ENCODE data around the gene MPP3.
A peak's percentile ranks its signal among the peaks of the same experiment; 100 is the strongest.
"Not testable (repeated sequence)": the region's sequence is repeated elsewhere in the genome, so short reads cannot be mapped to it uniquely, and the experiment has no call there.

Gene MPP3

DNA sequence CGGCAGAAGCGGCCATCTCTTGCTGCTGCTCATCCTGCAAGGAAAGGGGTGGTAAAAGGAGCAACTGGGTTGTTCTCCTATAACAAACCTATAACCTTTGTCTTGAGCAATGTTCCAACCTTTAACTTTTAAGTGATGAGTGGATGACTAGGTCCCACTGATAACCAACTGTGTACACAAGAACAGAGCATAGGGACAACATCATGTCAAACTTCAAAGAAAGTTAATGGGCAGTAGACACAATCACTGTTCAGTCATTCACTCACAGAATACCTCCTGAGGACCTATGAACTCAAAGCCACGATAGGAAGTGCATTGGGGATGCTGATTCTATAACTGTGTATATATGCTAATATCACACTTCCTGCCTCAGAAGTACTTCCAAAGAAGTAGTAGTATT lies 31.1 kb downstream of the MPP3 start:
- DNase-seq = no peak

DNA sequence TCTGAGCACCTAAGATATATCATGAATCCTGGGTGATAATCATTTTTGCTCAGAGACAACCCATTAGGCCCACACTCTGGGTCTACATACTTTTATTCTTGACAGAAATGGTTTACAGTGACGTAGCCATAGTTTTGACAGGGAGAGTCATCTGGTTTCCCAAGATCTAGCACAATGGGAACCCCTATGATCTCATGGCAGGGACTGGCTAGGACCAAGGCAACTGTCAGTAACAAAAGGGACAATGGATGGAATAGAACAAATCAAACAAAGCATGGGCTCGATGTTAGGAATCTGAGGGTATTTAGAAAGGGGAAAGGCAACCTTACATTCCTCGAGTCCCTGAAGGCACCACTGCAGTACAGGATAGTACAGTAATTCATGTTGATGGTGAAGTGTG lies 32.2 kb downstream of the MPP3 start:
- DNase-seq = no peak

DNA sequence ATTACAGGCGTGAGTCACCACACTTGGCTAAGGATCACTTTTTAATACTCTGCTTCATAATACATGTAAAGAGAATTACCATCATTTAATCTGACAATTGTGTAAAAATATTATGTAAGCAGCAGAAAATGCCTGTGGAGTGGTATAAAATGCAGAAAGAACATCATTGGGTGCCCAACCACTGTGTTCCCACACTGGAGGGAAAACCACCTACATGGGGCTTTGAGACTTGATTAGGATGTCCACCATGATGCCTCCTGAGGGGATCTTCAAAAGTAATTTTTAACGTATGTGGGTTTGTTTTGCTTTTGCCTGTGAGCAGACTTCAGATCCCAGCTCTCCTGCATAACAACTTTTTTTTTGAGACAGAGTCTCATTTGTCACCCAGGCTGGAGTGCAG lies 33.9 kb downstream of the MPP3 start:
- no peak for DNase-seq

DNA sequence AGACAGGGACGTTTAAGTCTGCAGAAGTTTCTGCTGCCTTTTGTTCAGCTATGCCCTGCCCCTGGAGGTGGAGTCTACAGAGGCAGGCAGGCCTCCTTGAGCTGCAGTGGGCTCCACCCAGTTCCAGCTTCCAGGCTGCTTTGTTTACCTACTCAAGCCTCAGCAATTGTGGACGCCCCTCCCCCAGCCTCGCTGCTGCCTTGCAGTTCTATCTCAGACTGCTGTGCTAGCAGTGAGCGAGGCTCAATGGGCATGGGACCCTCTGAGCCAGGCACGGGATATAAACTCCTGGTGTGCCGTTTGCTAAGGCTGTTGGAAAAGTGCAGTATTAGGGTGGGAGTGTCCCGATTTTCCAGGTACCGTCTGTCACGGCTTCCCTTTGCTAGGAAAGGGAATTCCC lies 34.9 kb downstream of the MPP3 start:
- DNase-seq = not testable (repeated sequence)

DNA sequence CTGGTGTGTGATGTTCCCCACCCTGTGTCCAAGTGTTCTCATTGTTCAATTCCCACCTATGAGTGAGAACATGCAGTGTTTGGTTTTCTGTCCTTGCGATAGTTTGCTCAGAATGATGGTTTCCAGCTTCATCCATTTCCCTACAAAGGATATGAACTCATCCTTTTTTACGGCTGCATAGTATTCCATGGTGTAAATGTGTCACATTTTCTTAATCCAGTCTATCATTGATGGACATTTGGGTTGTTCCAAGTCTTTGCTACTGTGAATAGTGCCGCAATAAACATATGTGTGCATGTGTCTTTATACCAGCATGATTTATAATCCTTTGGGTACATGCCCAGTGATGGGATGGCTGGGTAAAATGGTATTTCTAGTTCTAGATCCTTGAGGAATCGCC lies 40.3 kb downstream of the MPP3 start:
- not testable (repeated sequence) for DNase-seq

DNA sequence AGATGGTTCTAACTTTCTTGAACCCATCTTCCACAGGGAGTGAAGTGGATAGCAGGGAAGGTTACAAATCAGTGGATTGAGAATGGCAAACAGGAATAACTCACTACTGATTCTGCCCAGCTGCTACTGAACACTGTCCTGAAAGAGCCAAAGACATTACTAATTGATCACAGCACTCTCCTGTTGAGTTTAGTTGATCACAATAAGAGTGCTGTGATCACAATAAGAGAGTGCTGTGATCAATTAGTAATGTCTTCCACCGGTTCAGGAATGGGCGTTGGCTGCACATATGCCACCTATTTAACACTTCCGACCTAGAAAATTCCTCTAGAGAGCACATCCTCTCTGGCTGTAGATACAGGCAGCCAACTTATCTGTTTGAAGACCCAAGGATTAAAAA lies 41.4 kb downstream of the MPP3 start:
- DNase-seq = no peak

DNA sequence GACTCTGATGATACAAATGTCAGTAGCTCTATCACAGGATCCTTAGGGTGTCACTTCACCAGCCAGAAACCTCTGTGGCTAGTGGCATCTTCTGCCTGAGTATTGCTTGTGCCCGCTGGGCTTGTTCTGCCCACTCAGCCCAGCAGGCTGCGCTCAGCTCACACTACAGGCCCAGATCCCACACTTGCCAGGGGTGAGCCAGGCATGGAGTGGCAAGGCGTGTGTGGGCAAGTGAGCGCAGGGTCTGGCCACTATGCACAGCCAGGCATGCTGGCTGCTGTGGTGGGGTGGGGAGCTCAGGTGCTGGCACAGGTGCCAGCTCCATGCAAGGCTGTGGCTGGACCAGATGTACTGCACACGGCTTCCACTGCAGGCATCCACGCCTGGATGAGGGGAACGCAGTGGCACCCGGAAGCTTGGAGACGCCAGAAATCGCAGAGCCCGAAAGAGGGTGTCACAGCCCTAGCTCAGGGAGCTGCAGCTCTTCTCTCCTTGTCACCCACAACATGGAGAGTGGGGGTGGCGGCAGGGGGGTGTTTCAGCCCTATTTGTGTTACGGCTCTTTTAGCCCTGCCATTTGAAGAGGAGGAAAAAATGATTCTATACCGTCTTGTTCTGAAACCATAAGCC lies 42.5 kb downstream of the MPP3 start:
- DNase-seq = no peak

DNA sequence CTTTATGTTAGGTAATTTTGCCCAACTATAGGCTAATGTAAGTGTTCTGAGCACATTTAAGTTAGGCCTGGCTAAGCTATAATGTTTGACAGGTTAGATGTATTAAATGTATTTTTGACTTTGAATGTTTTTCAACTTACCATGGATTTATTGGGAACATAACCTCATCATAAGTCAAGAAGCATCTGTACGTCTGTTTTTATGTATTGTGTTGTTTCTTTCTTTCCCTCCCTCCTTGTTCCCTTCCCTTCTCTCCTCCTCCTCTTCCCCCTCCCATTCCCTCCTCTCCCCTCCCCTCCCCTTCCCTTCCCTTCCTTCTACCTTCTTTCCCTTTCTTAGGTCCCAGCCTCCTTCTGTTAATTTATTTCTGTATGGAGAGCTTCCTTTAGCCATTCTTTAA lies 43.5 kb downstream of the MPP3 start:
- DNase-seq = no peak

DNA sequence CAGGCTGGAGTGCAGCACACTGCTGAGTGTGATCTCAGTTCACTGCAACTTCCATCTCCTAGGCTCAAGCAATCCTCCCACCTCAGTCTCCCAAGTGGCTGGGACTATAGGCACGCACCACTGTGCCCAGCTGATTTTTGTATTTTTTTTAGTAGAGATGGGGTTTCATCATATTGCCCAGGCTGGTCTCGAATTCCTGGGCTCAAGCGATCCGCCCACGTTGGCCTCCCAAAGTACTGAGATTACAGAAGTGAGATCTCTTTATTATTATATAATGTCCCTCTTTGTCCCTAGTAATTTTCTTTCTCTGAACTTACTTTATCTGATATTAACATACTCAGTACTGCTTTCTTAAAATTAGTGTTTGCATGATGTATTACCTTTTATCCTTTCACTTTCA lies 44.4 kb downstream of the MPP3 start:
- no peak for DNase-seq

DNA sequence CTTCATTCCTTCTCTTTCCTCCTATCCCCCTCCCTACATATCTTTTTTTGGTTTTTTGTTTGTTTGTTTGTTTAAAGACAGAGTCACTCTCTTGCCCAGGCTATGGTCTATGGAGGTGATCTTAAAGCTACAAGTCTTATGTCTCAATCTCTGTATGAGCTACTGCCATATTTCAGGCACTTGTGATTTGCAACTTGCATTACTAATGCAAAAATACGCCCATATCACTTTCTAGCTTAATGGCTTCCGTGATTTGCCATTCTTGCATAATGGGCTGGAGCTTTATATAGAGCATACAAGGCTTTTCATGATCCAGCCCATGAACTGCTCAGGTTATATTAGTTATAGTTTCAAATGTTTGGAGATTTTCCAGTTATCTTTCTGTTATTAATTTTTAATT lies 45.2 kb downstream of the MPP3 start:
- DNase-seq = no peak

DNA sequence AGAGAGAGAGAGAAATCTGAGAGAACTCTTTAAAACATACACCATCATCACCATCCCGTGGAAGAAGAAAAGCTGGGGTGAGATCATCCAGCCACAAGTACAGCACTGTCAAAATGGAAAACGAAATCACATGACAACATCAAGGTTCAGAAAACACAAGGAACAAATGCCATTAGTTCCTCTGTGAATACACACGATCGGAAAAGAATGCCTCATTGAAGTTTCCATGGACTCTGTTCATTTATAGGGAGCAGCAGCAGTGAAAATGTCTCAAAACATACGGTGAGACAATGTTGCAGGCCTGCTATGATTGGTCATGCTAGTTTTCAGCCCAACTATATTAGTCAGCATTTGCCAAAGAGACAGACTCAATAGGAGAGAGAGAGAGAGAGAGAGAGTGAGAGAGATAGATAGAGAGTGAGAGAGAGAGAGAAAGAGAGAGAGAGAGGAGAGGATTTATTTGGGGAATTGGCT lies 48.3 kb downstream of the MPP3 start:
- DNase-seq = no peak

DNA sequence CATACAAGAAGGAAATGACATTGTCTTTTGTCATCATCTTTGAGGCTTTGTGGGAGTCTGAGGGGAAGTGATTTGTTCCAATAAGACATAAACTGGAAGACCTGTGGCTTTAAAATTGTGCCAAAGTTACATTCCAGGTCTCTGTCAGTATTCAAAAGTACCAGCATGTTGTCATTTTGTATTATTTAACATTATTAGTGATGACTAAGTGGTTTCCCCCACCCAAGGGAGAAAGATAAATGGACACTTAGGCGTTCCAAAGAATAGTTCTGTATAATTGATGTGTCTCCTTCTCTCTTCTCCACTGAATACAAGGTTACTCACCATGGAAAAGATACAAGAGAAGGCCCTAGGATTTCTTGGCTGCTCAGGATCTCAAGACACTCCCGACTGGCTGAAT lies 48.9 kb downstream of the MPP3 start:
- DNase-seq = no peak

DNA sequence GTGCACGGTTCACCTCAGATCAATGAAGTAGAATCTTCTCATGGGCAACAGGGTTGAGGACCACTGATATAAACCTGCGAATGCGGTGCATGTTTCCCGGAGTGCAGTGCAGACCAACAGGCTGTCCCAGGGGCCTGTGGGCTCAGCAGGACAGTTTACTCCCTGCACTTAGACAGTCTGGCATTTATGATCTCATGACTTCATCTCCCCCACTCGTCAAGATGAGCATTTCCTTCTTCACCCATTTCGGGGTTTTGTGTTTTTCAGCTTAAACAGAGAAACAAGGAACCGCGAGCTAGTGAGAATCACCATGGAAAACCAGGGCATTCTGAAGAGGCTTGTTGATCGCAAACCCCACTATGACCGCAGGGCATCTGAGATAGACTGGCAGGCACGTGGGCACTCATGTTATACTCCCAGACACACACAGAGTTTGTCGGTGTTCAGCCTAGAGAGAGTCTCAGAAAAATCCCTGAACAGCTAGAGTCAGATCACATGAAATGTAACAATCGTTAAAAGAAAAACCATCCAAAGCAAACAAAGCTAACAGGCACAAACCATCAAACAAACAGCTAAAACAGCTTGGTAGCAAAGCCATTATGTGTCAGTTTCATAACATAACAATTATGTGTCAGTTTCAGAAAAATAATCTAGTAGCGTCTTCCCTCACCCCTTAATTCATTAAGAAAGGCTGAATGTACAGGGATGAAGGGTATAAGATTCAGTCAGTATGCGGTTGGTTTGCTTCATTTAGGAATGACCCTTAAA lies 49.8 kb downstream of the MPP3 start:
- no peak for DNase-seq

DNA sequence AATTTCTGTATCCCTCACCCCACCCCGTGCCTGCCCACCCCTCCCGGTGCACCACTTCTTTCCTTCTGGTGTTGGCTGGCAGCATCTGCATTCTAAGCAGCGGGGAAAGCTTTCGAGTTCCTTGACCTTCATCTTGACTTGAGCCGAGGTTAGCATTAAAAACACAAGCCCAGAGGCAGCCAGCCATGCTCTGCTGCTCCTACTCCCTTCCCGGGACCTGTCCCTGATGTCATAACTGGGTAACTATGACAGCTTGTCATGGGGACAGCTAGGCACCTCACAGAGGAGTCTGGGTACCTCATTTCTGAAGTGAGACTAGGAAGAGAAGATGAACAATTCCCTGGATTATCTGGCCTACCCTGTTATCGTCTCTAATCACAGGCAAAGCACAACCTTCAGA lies 52.8 kb downstream of the MPP3 start, which contains the start of gene CFAP97D1:
Gene CFAP97D1 (plus strand): TSS at position 301 of the 400 bp plus-strand sequence. CDS start 28 bp downstream, at position 329.
- DNase-seq = no peak

DNA sequence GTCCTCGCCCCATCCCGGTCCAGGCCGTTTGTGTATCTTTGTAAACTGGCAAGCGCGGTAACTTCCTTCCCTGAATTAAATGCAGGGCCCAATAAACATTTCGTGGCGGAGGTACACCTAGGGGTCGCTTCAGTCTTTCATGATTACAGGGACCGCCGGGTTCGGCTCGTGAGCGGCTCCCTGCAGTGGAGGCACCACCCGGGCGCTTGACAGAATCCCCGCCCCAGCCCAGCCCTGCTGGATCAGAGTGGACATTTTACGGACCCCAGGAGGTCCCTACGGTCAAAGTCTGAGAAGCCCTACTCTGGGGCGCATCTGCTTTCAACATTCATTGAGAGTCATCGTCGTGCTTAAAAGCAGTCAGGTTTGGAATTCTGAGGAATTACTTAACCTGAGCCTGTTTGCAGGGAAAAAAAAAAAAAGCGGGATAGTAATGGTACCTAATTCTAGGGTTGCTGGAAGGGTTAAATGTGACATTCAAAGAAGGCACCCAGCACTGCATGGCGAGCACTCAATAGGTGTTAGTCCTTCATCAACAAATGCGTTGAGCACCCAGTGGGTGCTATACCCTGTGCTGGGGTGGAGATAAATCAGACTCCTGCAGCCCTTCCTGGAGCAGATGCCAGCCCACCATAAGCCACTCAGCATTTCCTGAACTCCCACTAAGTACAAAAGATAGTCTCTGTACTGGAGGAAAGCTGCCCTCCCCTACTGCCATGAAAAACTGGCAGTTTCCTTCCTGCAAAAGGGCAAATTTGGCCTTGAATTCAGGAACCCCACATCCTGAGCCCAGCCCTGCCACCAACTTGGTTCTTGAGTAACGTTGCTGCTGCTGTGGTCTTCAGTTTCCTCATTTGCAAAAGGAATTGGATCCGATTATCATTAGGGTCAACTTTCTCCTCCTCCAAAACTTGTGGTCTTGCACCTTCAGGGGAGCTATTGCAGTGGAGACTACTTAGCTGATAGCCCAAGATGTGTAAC lies 53.5 kb downstream of the MPP3 start:
- DNase-seq = no peak

DNA sequence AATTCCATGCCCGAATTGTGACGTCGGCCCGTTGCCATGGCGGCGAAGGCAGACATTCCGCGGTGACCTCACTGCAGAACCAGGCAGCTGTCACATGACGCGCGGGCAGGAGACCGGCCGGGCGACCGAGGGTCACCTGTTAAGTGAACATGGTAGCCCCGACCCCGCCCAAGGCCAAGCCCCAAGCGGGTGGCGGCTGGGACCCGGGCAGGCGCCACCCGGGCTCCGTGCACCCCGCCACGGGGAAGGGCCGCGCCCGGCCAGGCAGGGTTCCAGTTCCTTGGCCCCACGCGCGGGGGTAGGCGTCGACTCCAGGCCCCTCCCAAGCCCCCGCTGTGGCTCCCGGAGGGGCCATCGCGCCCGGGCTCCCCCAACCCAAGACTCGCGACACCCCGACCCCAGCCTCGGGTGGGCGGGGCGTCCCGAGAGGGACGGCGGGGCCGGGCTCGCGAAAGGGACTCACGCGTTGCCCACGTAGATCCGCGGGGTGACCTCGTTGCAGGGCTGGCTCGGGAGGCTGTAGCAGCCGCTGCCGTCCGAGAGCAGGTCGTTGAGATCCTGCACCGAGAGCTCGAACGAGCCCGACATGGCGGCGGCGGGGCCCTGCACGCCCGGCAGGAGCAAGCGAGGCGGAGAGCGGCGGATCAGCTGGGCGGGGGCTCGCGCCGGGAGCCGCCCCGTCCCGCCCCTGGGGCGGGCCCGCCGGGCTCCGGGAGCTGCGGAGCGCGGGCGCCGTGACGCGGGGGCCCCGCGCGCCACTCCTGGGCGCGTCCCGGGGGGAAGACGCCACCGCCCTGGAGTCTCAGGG lies 54.4 kb downstream of the MPP3 start, which contains the start of gene DUSP3:
Gene DUSP3 (minus strand): TSS at position 641 of the 808 bp plus-strand sequence. CDS start 53 bp downstream, at position 588.
- peak; percentile 63 to 67 for DNase-seq

DNA sequence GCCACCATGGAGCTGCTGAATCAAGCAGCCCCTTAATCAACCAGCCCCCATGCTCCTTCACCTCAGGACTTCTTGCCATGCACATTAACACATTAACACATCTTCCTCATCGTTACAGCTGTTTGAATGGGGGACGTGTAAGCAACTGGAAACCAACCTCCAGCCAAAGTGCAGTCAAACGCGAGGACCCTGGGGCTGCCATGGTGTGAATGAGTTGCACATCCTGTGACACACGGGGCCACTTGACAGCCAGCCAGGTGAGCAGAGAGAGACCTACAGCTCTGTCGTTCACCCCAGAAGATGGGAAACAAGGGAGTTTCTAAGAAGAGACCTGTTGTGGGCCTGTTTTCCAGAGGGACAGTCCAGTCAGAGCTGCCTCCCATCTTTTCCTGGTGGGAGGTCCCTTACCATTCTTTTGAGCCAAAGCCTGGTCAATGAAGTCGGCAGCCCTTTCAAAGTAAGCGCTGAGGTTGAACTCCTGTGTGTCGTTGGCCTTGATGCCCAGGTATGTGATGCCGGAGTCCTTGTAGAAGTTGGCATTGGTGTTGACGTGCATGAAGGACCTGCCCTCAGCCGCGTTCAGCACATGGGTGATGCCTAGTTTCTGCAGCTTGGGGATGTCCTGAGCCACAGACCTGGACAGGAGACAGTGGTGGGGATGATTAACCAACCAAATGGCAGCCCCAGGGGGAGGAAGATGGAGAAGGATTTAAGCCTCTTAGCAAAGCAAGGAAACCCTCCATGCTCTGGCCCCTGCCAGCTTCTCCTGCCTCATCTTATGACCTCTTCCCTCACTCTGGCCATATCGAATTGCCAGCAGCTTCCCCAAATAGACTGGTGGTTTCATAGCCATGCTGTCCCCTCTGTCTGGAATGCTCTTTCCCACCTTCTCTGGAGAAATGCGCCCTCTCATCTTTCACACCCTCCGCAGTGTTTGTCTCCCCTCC lies 58.4 kb downstream of the MPP3 start:
- no peak for DNase-seq

DNA sequence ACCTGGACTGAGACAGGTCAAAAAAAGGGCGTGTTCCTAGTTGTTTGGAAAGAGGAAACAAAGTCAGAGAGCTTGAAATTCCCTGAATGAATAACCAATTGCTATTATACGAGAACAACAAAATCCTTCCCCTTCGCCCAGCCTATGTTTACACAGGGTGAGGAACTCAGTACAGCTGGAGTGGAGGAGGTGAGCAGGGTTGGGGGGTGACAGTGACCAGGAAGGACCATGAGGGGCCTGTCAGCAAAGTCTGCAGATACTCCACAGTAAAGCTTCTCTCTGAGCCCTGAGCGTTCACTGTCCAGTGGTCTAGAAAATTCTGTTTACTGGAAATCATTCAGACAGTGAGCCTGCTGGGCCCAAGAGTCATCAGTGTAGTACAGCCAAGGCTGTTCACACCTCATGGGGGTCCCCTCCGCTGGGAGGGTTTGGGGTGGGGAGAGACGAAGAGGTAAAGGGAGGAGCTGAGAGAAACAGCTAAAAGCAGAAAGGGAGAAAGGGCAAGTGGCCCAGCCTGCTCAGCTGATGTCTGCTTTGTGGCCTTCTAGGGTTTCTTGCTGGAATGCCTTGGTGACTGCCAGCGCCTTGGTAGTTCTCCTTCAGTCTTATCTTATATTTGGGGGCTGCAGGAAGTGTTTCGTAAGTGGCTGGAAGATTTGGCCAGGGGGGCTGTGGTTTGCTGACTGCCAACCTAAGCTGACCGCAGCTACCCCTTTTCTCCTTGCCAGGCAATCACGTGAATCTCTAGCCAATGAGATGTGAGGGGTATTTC lies 59.9 kb downstream of the MPP3 start:
- no peak for DNase-seq

DNA sequence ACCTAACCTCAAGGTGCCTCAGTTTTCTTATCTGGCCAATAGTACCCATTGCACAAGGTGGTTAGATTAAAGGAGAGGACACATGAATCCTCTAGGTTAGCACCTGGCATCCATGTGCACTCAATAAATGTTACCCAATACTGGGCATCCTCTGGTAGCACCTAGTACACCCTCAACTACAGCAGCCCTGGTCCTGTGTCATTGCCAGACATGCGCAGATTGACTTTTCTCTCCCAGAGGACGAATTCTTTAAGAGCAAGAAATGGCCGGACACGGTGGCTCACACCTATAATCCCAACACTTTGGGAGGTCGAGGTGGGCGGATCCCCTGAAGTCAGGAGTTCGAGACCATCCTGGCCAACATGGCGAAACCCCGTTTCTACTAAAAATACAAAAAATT lies 61.5 kb downstream of the MPP3 start:
- no peak for DNase-seq

DNA sequence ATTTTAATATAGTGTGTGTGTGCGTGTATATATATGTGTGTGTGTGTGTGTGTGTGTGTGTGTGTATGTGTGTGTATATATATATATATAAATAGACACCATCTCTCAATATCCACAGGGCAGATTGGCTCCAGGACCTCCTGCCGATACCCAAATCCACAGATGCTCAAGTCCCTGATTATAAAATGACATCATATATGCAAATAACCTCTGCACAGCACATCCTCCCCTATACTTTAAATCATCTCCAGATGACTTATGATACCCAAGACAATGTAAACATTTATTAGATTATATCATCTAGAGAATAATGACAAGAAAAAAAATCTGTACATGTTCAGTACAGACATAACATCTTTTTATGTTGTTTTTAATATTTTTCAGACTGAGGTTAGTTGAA lies 62.0 kb downstream of the MPP3 start:
- DNase-seq = no peak

Data from activated CD4-positive, alpha-beta T cell treated with anti-CD3 and anti-CD28 coated beads for 4 hours (primary cell).